Stimulated activated CD4-positive, alpha-beta T cell treated with anti-CD3 and anti-CD28 coated beads, Interleukin-15, amount 100 ng/mL, for 1 hour (primary cell): ENCODE data around the gene HRH1.

Source experiments
- DNase-seq, 2 donors: peaks; one replicate each; pipeline ENCODE4 v3.0.0-alpha.2; 2020; ENCODE audit warnings: low read depth in 1 of 2, low spot score in 1 of 2

Gene HRH1

GRCh38 chr3:11306817-11307589, 152.7 kb downstream of the HRH1 start:
- no peak for DNase-seq

GRCh38 chr3:11307830-11308432, 153.6 kb downstream of the HRH1 start:
- DNase-seq, result no peak

GRCh38 chr3:11310258-11310657, 156.0 kb downstream of the HRH1 start:
- DNase-seq, result no peak

- DNase-seq, result no peak
Measured at GRCh38 chr3:11312166-11312565, 157.9 kb downstream of the HRH1 start.
